Liver (tissue), 3 donors: ENCODE measurements around the gene ANKRD27.

ENCODE experiments used
- CTCF ChIP-seq: fragments of 150-350 bp; IDR thresholded peaks from 2 replicates; pipeline ENCODE4 v1.5.1; 2017; ENCODE audit warnings: improper control_type of control experiment, low read depth, low read length; ENCODE audit not compliant: missing input control
- EGR1 ChIP-seq, 2 donors: IDR thresholded peaks; 2 replicates each; pipeline ENCODE4 v1.6.1; 2016 to 2018; ENCODE audit warnings: antibody characterized with exemption in 2 of 2, low read depth in 2 of 2
- FOXA1 ChIP-seq: IDR thresholded peaks from 2 replicates; pipeline ENCODE4 v1.6.1; 2016; ENCODE audit warnings: antibody characterized with exemption
- FOXA2 ChIP-seq: IDR thresholded peaks from 2 replicates; pipeline ENCODE4 v1.6.1; 2016; ENCODE audit warnings: antibody characterized with exemption
- GABPA ChIP-seq, 2 donors: IDR thresholded peaks in 1 of 2; conservative IDR thresholded peaks in 1 of 2; 2 replicates each; pipeline ENCODE4 v1.6.1; 2016; ENCODE audit warnings: antibody characterized with exemption in 2 of 2, mild to moderate bottlenecking in 1 of 2, moderate library complexity in 1 of 2
- HNF4A ChIP-seq, 2 donors: conservative IDR thresholded peaks; 2 replicates each; pipeline ENCODE4 v1.6.1; 2016; ENCODE audit warnings: antibody characterized with exemption in 2 of 2, mild to moderate bottlenecking in 2 of 2
- JUND ChIP-seq, 2 donors: IDR thresholded peaks; 2 replicates each; pipeline ENCODE4 v1.6.1; 2016; ENCODE audit warnings: antibody characterized with exemption in 2 of 2
- MAX ChIP-seq: IDR thresholded peaks from 2 replicates; pipeline ENCODE4 v1.6.1; 2016; ENCODE audit warnings: antibody characterized with exemption
- RAD21 ChIP-seq, 2 donors: IDR thresholded peaks; 2 replicates each; pipeline ENCODE4 v1.6.1; 2016; ENCODE audit warnings: antibody characterized with exemption in 2 of 2, mild to moderate bottlenecking in 2 of 2
- REST ChIP-seq: IDR thresholded peaks from 2 replicates; pipeline ENCODE4 v1.6.1; 2016; ENCODE audit warnings: antibody characterized with exemption, mild to moderate bottlenecking
- SP1 ChIP-seq: IDR thresholded peaks from 2 replicates; pipeline ENCODE4 v1.6.1; 2018; ENCODE audit warnings: antibody characterized with exemption, mild to moderate bottlenecking
- TAF1 ChIP-seq: conservative IDR thresholded peaks from 2 replicates; pipeline ENCODE4 v1.6.1; 2016; ENCODE audit warnings: antibody characterized with exemption, mild to moderate bottlenecking
- YY1 ChIP-seq: IDR thresholded peaks from 2 replicates; pipeline ENCODE4 v1.6.1; 2016; ENCODE audit warnings: antibody characterized with exemption, mild to moderate bottlenecking
- ZBTB33 ChIP-seq: IDR thresholded peaks from 2 replicates; pipeline ENCODE4 v1.6.1; 2016; ENCODE audit warnings: antibody characterized with exemption
- donor health status: healthy.
- donor health status: healthy.

GRCh38 chr19:32642771-32643170 is 32.2 kb downstream of the ANKRD27 start:
- TF ChIP-seq CTCF, result no peak
- TF ChIP-seq FOXA1, result no peak
- no peak for TF ChIP-seq MAX
- no peak for TF ChIP-seq REST
- TF ChIP-seq ZBTB33, result no peak
- TF ChIP-seq YY1, result no peak
- TF ChIP-seq SP1, result no peak
- TF ChIP-seq JUND (IDR thresholded peaks at IDR 0.05), result no peak
- no peak for TF ChIP-seq FOXA2
- TF ChIP-seq TAF1, result no peak
- TF ChIP-seq HNF4A (conservative IDR thresholded peaks at IDR 0.05), result no peak
- TF ChIP-seq EGR1 (IDR thresholded peaks at IDR 0.05; ENCODE audit: low read depth in 2 of 2), result no peak
- no peak for TF ChIP-seq GABPA (IDR thresholded peaks at IDR 0.05 in 1 of 2, conservative IDR thresholded peaks at IDR 0.05 in 1 of 2)
- TF ChIP-seq RAD21 (IDR thresholded peaks at IDR 0.05), result no peak
